ENCODE data around the gene SCYGR1. TPM values are rescaled to one million over a fixed set of nuclear protein-coding genes. Genes with fewer than 3 reads are reported as not detected.

SCYGR1 gene
- polyA plus RNA-seq, 1 donor from 2014 or later: not detected

- Histone ChIP-seq H2AFZ (ENCODE audit: low read depth, low read length) (no peak overlapping the region), H3K79me2 (replicated peaks; ENCODE audit: insufficient read depth, low read length) (no peaks in the 10 kb centered on the region)
Observed at GRCh38 chr2:227428731-227429285, 41.1 kb upstream of the SCYGR1 start.

More at GRCh38 chr2:227428731-227429285, 41.1 kb upstream of the SCYGR1 start:
- Histone ChIP-seq H3K36me3 (ENCODE audit: insufficient read depth, low read length) (no peaks in the 10 kb centered on the region), H3F3A (ENCODE audit: insufficient read depth, low read length, poor library complexity, severe bottlenecking) (no peaks in the 10 kb centered on the region), H3K9me3 (ENCODE audit: low read length) (no peaks in the 10 kb centered on the region), H3K27ac (ENCODE audit: low read length) (no peak overlapping the region), H3K9ac (ENCODE audit: low read length) (no peak overlapping the region), H3K4me2 (ENCODE audit: low read length) (no peak overlapping the region), H3K9me2 (ENCODE audit: insufficient read depth, low read length) (no peaks in the 10 kb centered on the region), H3K4me3 (ENCODE audit: low read length) (no peak overlapping the region), H4K20me1 (ENCODE audit: insufficient read depth) (no peaks in the 10 kb centered on the region), H3K27me3 (ENCODE audit: insufficient read depth, low read depth, low read length) (no peaks in the 10 kb centered on the region)
- TF ChIP-seq EZH2 (IDR thresholded peaks at IDR 0.05; ENCODE audit: borderline replicate concordance, insufficient read depth, low read length, poor library complexity, severe bottlenecking) (no peak), EP300 (conservative IDR thresholded peaks at IDR 0.05; ENCODE audit: poor library complexity, severe bottlenecking) (no peak), REST (IDR thresholded peaks at IDR 0.05; ENCODE audit: borderline replicate concordance) (no peak), SMC3 (conservative IDR thresholded peaks at IDR 0.05; ENCODE audit: poor library complexity) (no peak), RAD21 (conservative IDR thresholded peaks at IDR 0.05) (no peak), POLR2AphosphoS5 (IDR thresholded peaks at IDR 0.05) (no peak), CTCF (IDR thresholded peaks at IDR 0.05; ENCODE audit: poor library complexity, severe bottlenecking) (no peak), TAF1 (IDR thresholded peaks at IDR 0.05; ENCODE audit: low read depth) (no peak), MXI1 (conservative IDR thresholded peaks at IDR 0.05; ENCODE audit: poor library complexity, severe bottlenecking) (no peak)
